ENCODE measurements around the gene HIVEP3.

DNA sequence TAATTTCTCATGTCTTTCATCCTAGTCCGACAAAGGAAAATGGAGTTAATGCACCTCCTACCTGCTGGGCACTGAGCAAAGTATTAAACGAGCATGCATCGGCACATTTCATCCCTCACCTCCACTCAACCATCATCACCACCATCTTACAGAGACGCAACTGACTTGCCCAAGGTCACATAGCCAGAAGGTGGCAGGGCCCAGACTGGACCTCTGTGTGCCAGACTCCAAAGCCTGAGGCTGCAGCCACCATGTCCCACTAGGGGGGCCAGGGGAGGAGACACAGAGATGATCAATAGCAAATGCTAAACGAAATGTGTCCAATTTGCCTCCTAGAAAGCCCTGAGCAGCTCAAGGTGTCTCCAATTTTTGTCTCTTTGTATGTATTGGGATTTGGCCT is 270.5 kb downstream of the HIVEP3 start:
- TF ChIP-seq, protein P1, sequence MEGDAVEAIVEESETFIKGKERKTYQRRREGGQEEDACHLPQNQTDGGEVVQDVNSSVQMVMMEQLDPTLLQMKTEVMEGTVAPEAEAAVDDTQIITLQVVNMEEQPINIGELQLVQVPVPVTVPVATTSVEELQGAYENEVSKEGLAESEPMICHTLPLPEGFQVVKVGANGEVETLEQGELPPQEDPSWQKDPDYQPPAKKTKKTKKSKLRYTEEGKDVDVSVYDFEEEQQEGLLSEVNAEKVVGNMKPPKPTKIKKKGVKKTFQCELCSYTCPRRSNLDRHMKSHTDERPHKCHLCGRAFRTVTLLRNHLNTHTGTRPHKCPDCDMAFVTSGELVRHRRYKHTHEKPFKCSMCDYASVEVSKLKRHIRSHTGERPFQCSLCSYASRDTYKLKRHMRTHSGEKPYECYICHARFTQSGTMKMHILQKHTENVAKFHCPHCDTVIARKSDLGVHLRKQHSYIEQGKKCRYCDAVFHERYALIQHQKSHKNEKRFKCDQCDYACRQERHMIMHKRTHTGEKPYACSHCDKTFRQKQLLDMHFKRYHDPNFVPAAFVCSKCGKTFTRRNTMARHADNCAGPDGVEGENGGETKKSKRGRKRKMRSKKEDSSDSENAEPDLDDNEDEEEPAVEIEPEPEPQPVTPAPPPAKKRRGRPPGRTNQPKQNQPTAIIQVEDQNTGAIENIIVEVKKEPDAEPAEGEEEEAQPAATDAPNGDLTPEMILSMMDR (IDR thresholded peaks at IDR 0.05; ENCODE audit: low read depth, low read length): no peak
- TF ChIP-seq, protein P2, sequence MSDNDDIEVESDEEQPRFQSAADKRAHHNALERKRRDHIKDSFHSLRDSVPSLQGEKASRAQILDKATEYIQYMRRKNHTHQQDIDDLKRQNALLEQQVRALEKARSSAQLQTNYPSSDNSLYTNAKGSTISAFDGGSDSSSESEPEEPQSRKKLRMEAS (IDR thresholded peaks at IDR 0.05; ENCODE audit: low read depth, low read length): no peak
